Activated naive CD4-positive, alpha-beta T cell (primary cell): Measurements from ENCODE around the gene RUNX1.
"Not testable (repeated sequence)": the region's sequence is repeated elsewhere in the genome, so short reads cannot be mapped to it uniquely, and the experiment has no call there.

Experiments
- DNase-seq, 4 experiments: peaks; one replicate each; lab custom pipeline; 2025; lab: John Stamatoyannopoulos, UW

RUNX1 gene

GRCh38 chr21:34806423-34806822 lies 242.7 kb downstream of the RUNX1 start:
- DNase-seq = no peak

GRCh38 chr21:34805157-34805556 lies 243.9 kb downstream of the RUNX1 start:
- DNase-seq = no peak

GRCh38 chr21:34804584-34804983 lies 244.5 kb downstream of the RUNX1 start:
- not testable (repeated sequence) for DNase-seq

GRCh38 chr21:34803782-34804370 lies 245.2 kb downstream of the RUNX1 start:
- DNase-seq = no peak

GRCh38 chr21:34802180-34802899 lies 246.8 kb downstream of the RUNX1 start:
- DNase-seq = no peak

- no peak for DNase-seq
Measured at GRCh38 chr21:34801519-34802132, 247.5 kb downstream of the RUNX1 start.

- no peak for DNase-seq
Measured at GRCh38 chr21:34800797-34801518, 248.1 kb downstream of the RUNX1 start.

GRCh38 chr21:34799092-34799491 lies 250.0 kb downstream of the RUNX1 start:
- no peak for DNase-seq

GRCh38 chr21:34797921-34798535 lies 251.1 kb downstream of the RUNX1 start:
- no peak for DNase-seq

- DNase-seq = no peak
Measured at GRCh38 chr21:34797201-34797525, 251.9 kb downstream of the RUNX1 start.

- DNase-seq = no peak
Measured at GRCh38 chr21:34796518-34797200, 252.4 kb downstream of the RUNX1 start.

- no peak for DNase-seq
Measured at GRCh38 chr21:34795548-34796180, 253.4 kb downstream of the RUNX1 start.

GRCh38 chr21:34795175-34795547 lies 253.9 kb downstream of the RUNX1 start:
- DNase-seq = no peak

- DNase-seq = no peak
Measured at GRCh38 chr21:34794686-34795085, 254.4 kb downstream of the RUNX1 start.

- DNase-seq = no peak
Measured at GRCh38 chr21:34793471-34793870, 255.6 kb downstream of the RUNX1 start.

- DNase-seq = no peak
Measured at GRCh38 chr21:34792504-34793089, 256.5 kb downstream of the RUNX1 start.

GRCh38 chr21:34791776-34792503 lies 257.2 kb downstream of the RUNX1 start:
- DNase-seq = no peak

GRCh38 chr21:34790834-34791233 lies 258.3 kb downstream of the RUNX1 start:
- no peak for DNase-seq

GRCh38 chr21:34790341-34790740 lies 258.8 kb downstream of the RUNX1 start:
- DNase-seq = no peak

GRCh38 chr21:34788879-34789278 lies 260.2 kb downstream of the RUNX1 start:
- DNase-seq = no peak
